CD4-positive, alpha-beta T cell treated with Interleukin-12 subunit alpha and Interleukin-12 subunit beta, for 1 hour (primary cell): ENCODE data around the gene ARHGAP44.

ENCODE experiments used
- DNase-seq: peaks from one replicate; pipeline ENCODE4 v3.0.0-alpha.2; 2020

Gene ARHGAP44

GRCh38 chr17:13030459-13031300, 241.4 kb downstream of the ARHGAP44 start:
- DNase-seq, result peak; percentile 68

GRCh38 chr17:13031718-13032350, 242.5 kb downstream of the ARHGAP44 start:
- peak; percentile 62 for DNase-seq

DNA sequence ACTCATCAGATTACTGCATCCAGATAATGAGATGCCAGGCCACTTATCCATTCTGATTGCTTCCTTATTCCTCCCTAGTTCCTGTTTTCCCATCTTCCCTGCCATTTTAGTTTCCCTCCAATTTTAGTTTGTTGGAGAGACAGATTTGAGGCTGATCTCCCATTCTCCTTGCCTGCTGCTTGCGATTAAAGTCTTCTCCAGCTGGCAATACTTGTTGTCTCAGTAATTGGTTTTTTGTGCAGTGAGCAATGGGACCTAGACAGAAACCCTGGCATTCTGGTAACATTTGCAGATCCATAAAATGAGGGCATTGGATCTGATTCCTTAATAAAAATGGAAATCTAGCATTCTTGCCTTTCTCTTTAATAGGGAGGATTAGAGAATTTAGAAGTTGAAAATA, 246.1 kb downstream of the ARHGAP44 start:
- DNase-seq, result no peak

DNA sequence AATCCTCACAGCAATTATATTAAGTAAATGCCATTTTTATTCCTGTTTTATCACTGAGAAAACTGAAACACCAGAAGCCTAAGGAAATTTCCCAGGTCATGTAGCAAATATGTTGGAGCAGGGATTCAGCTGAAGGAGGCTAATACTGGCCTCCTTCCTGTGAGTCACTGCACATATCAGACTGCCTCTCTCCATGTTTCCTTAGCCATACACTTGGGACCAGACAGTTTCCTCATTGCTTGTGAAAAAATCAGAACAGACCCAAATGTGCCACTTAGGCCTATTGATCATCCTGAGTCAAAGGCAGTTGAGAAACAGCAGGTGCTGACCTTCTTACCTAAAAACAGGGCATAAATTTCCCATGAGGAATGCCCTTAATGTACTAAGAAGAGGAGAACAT, 247.5 kb downstream of the ARHGAP44 start:
- DNase-seq, result no peak

- no peak for DNase-seq
Measured at GRCh38 chr17:13038931-13039665, 249.8 kb downstream of the ARHGAP44 start.
